ENCODE measurements around the gene BUB1B.

The BUB1B gene

DNA sequence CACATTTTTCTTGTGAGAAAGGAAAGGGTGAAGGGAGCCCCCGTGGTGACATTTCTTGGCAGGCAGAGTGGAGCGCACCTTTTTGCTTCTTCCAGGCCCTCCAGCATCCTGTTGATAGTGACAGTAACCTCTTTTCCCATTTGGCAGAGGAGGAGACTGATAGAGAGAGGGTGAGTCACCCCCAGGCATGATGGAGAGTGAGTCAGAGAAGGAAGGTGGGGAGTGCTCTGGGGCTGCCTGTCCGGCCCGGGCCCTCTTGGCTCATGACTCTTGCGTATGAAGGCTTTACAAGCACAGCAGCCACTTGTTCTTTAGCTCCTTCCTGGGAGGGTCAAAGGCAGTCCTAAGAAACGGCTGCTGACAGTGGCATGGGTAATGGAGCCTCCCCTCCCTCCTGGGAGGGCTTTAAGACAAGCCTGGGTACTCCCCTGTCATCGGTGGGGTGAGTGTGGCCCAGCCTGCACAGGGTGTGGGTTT lies 106.0 kb downstream of the BUB1B start:
- no peak overlapping the region for H3K9ac ChIP-seq (ENCODE audit: low read depth in 1 of 2, low read length in 2 of 2)
- H3K36me3 ChIP-seq (ENCODE audit: control insufficient read depth in 2 of 2, insufficient read depth in 2 of 2, low read length in 2 of 2): no peaks in the 10 kb centered on the region
- H3K4me1 ChIP-seq (ENCODE audit: control insufficient read depth in 2 of 2, insufficient read depth in 2 of 2, low read length in 2 of 2): peaks cover 5 to 6% of the 10 kb centered on the region in 2 donors
- H3K9me3 ChIP-seq (ENCODE audit: control insufficient read depth in 2 of 2, low read length in 2 of 2): no peaks in the 10 kb centered on the region
- no peak overlapping the region for H3K27ac ChIP-seq (ENCODE audit: low read depth in 2 of 2, low read length in 2 of 2)
- H3K27me3 ChIP-seq (ENCODE audit: control insufficient read depth in 2 of 2, insufficient read depth in 2 of 2, low read length in 2 of 2): no peaks in the 10 kb centered on the region
- no peak overlapping the region for H3K4me3 ChIP-seq (ENCODE audit: low read length in 2 of 2)

DNA sequence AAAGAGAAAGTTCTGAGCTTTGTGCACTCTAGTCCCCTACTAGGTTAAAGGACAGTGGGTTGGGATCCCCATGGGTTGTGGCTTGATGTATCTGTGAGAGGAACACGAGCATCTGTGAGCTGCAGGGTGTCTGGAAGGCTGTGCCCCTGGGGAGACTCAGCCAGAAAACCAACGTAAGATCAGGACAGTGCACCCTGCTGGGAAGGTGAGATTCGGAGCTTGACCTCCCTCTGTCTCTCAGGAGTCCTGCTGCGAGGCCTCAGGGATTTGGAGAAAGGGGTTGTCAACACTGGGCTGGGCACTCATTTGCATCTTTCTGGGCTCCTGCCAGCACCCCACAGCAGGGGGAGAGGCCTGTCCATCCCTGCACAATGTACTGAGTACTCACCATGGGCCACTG lies 106.8 kb downstream of the BUB1B start:
- H3K4me1 ChIP-seq (ENCODE audit: control insufficient read depth in 2 of 2, insufficient read depth in 2 of 2, low read length in 2 of 2): peaks cover 5 to 6% of the 10 kb centered on the region in 2 donors
- no peaks in the 10 kb centered on the region for H3K27me3 ChIP-seq (ENCODE audit: control insufficient read depth in 2 of 2, insufficient read depth in 2 of 2, low read length in 2 of 2)
- no peaks in the 10 kb centered on the region for H3K36me3 ChIP-seq (ENCODE audit: control insufficient read depth in 2 of 2, insufficient read depth in 2 of 2, low read length in 2 of 2)
- no peak overlapping the region for H3K4me3 ChIP-seq (ENCODE audit: low read length in 2 of 2)
- H3K9ac ChIP-seq (ENCODE audit: low read depth in 1 of 2, low read length in 2 of 2): no peak overlapping the region
- H3K9me3 ChIP-seq (ENCODE audit: control insufficient read depth in 2 of 2, low read length in 2 of 2): no peaks in the 10 kb centered on the region
- no peak overlapping the region for H3K27ac ChIP-seq (ENCODE audit: low read depth in 2 of 2, low read length in 2 of 2)

DNA sequence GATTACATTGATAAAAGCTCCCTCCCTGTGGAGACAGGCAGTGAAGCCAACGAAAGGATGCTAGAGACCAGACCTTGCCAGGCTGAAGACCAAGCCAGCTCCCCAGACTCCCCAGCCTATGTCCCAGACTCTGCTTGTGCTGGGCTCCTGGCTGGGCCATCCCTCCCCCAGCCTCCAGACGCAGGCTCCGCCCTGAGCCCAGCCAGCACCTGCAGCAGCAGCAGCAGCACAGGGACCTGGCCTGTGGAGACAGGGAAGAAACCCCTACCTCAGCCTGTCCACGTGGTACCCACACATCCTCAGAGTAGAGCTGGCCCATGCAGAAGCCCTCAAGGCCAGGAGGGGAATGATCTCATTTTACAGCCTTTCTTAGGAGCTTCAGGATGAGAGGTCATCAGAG lies 108.7 kb downstream of the BUB1B start:
- H3K36me3 ChIP-seq (ENCODE audit: control insufficient read depth in 2 of 2, insufficient read depth in 2 of 2, low read length in 2 of 2): no peaks in the 10 kb centered on the region
- no peaks in the 10 kb centered on the region for H3K27me3 ChIP-seq (ENCODE audit: control insufficient read depth in 2 of 2, insufficient read depth in 2 of 2, low read length in 2 of 2)
- no peaks in the 10 kb centered on the region for H3K9me3 ChIP-seq (ENCODE audit: control insufficient read depth in 2 of 2, low read length in 2 of 2)
- no peak overlapping the region for H3K9ac ChIP-seq (ENCODE audit: low read depth in 1 of 2, low read length in 2 of 2)
- peaks cover 0 to under 1% of the 10 kb centered on the region in 2 donors for H3K4me1 ChIP-seq (ENCODE audit: control insufficient read depth in 2 of 2, insufficient read depth in 2 of 2, low read length in 2 of 2)
- H3K27ac ChIP-seq (ENCODE audit: low read depth in 2 of 2, low read length in 2 of 2): no peak overlapping the region
- H3K4me3 ChIP-seq (ENCODE audit: low read length in 2 of 2): no peak overlapping the region

DNA sequence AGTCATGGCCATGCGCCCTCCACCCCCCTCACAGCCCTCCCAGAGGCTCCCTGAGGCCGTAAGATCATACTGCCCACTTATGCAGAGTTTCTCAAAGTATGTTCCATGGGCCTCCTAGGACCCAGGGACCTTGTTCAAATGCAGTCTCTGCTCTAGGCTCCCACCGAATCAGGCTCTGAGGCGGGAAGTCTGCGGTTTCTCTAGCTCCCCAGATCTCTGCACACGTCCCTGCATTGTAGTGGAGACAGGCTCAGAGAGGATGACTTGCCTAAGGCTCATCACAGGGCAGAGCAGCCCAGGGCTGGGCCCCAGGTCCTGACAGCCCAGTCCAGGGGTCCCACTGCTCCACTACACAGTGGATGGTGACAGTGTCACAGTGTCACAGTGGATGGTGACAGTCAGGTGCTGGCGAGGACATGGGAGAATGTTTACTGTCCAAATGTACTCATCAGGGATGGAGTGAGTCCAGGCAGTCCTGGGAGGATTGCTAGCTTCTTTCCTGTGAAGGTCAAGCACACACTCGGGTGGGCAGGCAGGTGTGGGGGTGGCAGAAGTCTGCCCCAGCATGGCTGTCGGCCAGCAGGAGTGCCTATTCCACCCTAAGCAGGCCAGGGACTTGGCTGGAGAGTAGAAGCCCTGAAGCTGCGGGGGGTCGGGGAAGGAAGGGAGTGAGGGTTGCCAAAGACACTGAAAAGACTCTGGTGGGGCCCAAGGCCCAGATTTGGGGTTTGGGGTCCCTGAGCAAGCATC lies 109.6 kb downstream of the BUB1B start:
- H3K36me3 ChIP-seq (ENCODE audit: control insufficient read depth in 2 of 2, insufficient read depth in 2 of 2, low read length in 2 of 2): no peaks in the 10 kb centered on the region
- H3K9me3 ChIP-seq (ENCODE audit: control insufficient read depth in 2 of 2, low read length in 2 of 2): no peaks in the 10 kb centered on the region
- no peaks in the 10 kb centered on the region for H3K27me3 ChIP-seq (ENCODE audit: control insufficient read depth in 2 of 2, insufficient read depth in 2 of 2, low read length in 2 of 2)
- H3K27ac ChIP-seq (ENCODE audit: low read depth in 2 of 2, low read length in 2 of 2): no peak overlapping the region
- H3K4me1 ChIP-seq (ENCODE audit: control insufficient read depth in 2 of 2, insufficient read depth in 2 of 2, low read length in 2 of 2): no peaks in the 10 kb centered on the region
- H3K4me3 ChIP-seq (ENCODE audit: low read length in 2 of 2): no peak overlapping the region
- H3K9ac ChIP-seq (ENCODE audit: low read depth in 1 of 2, low read length in 2 of 2): no peak overlapping the region
